CD8-positive, alpha-beta memory T cell (primary cell): ENCODE measurements around the gene MIB1. TPM values are rescaled to one million over a fixed set of nuclear protein-coding genes. Genes with fewer than 3 reads are reported as not detected.
A peak's percentile ranks its signal among the peaks of the same experiment; 100 is the strongest.

Experiments
- CTCF ChIA-PET: fragments of 350-600 bp; sonication (Branson Sonifier 250); formaldehyde crosslinking; loops from one replicate; lab custom pipeline; 2021; ENCODE audit warnings: antibody characterized with exemption; lab: Charles Lee
- POLR2A ChIA-PET: fragments of 350-600 bp; sonication (Branson Sonifier 250); formaldehyde crosslinking; loops from one replicate; lab custom pipeline; 2021; ENCODE audit warnings: antibody characterized with exemption; lab: Charles Lee
- DNase-seq, 5 donors: peaks; one replicate each; pipeline versions ENCODE4 v3.0.0 to v3.0.0-alpha.2; 2020 to 2022; ENCODE audit warnings: mixed read lengths in 1 of 5
- H3K27ac ChIP-seq: one replicate; pipeline ENCODE4 v1.7.0; 2013; ENCODE audit warnings: low read depth, mild to moderate bottlenecking, low read length, moderate library complexity
- H3K27me3 ChIP-seq: 2 replicates; pipeline ENCODE4 v1.7.0; 2013; ENCODE audit warnings: low read length, mild to moderate bottlenecking; ENCODE audit not compliant: insufficient read depth, poor library complexity, severe bottlenecking
- H3K36me3 ChIP-seq: 2 replicates; pipeline ENCODE4 v1.7.0; 2013; ENCODE audit warnings: mild to moderate bottlenecking, low read length, moderate library complexity; ENCODE audit not compliant: insufficient read depth
- H3K4me1 ChIP-seq: 2 replicates; pipeline ENCODE4 v1.7.0; 2013; ENCODE audit warnings: mild to moderate bottlenecking, low read length, moderate library complexity; ENCODE audit not compliant: insufficient read depth
- H3K4me3 ChIP-seq: 2 replicates; pipeline ENCODE4 v1.7.0; 2013; ENCODE audit warnings: mild to moderate bottlenecking, low read length
- H3K9me3 ChIP-seq: 2 replicates; pipeline ENCODE4 v1.7.0; 2013; ENCODE audit warnings: mild to moderate bottlenecking, low read length
- H3K27ac Mint-ChIP-seq, 8 donors: one replicate each; pipeline ENCODE4 v1.8.0; 2020 to 2021; ENCODE audit warnings: mixed read lengths in 8 of 8, mild to moderate bottlenecking in 6 of 8, inconsistent platforms in 3 of 8, moderate library complexity in 3 of 8
- H3K27me3 Mint-ChIP-seq, 2 donors: one replicate each; pipeline ENCODE4 v1.8.0; 2020 to 2021; ENCODE audit warnings: mixed read lengths in 2 of 2, mild to moderate bottlenecking in 1 of 2, moderate library complexity in 1 of 2
- H3K36me3 Mint-ChIP-seq, 3 donors: one replicate each; pipeline ENCODE4 v1.8.0; 2020 to 2021; ENCODE audit warnings: mixed read lengths in 3 of 3, inconsistent platforms in 1 of 3, mild to moderate bottlenecking in 1 of 3
- H3K4me1 Mint-ChIP-seq, 3 donors: one replicate each; pipeline ENCODE4 v1.8.0; 2020 to 2021; ENCODE audit warnings: mixed read lengths in 3 of 3, inconsistent platforms in 1 of 3, mild to moderate bottlenecking in 1 of 3
- H3K4me3 Mint-ChIP-seq, 7 donors: one replicate each; pipeline ENCODE4 v1.8.0; 2020 to 2021; ENCODE audit warnings: mixed read lengths in 7 of 7, mild to moderate bottlenecking in 6 of 7, moderate library complexity in 4 of 7, inconsistent platforms in 2 of 7
- H3K9me3 Mint-ChIP-seq, 5 donors: one replicate each; pipeline ENCODE4 v1.8.0; 2020 to 2022; ENCODE audit warnings: mixed read lengths in 5 of 5, mild to moderate bottlenecking in 3 of 5, moderate library complexity in 2 of 5, inconsistent platforms in 1 of 5
- polyA plus RNA-seq: library from polyadenylated mRNA; unstranded; fragments of 300-500 nt; fragmentation: Illumina TruSeq; gene quantifications from one replicate; pipeline ENCODE4 v1.2.3, GENCODE V29; 2021
- total RNA-seq, 2 experiments: library from RNA; stranded (reverse); gene quantifications; one replicate each; pipeline ENCODE4 v1.2.3, GENCODE V29; 2021

MIB1 gene
- total and polyA plus RNA-seq, 3 experiments from 2014 or later = 3.8 to 47.0 (median 45.8) TPM

DNA sequence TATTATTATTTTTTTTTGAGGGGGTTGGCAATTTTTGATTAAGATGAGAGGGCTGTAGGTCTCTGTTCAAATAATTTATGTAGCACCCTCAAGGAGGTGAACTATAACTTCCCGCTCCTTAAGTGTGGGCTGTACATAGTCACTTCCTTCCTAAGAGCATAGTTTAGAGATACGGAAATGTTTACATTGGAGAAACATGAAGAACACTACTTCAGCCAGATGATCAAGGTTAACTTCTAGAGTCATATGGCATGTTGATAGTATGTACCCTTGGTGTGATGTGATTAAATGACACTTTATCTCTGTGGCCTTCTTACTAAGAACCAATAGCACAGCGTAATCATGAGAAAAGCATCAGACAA is 93.7 kb downstream of the MIB1 start:
- Histone ChIP-seq H3K4me3 (no peak overlapping the region), H3K4me1 (no peaks in the 10 kb centered on the region), H3K27ac (no peak overlapping the region), H3K36me3 (no peaks in the 10 kb centered on the region), H3K27me3 (no peaks in the 10 kb centered on the region), H3K9me3 (no peaks in the 10 kb centered on the region)
- no peaks in the 10 kb centered on the region for H3K9me3 Mint-ChIP-seq
- H3K36me3 Mint-ChIP-seq = peaks cover 0 to 29% (median 7%) of the 10 kb centered on the region in 3 donors
- H3K4me1 Mint-ChIP-seq = no peaks in the 10 kb centered on the region
- H3K4me3 Mint-ChIP-seq = no peak overlapping the region
- ChIA-PET POLR2A (no interaction called here), CTCF (no interaction called here)
- no peak for DNase-seq
- H3K27ac Mint-ChIP-seq = no peak overlapping the region
- no peaks in the 10 kb centered on the region for H3K27me3 Mint-ChIP-seq

DNA sequence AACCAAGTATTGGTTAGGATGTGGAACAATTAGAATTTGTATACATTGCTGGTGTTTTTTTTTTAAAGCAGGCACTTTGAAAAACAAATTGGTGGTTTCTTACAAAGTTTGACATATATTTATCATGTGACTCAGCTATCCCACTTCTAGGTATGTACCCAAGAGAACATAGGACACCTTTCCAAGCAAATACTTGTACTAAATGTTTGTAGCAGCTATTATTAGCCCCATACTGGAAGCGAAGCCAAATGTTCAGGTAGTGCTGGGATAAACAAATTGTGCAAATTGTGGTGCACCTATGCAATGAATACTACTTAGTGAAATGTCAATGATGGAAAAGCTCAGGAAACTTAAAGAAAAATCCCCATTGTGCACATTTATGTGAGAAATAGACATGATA is 101.0 kb downstream of the MIB1 start:
- Histone ChIP-seq H3K27me3 (no peaks in the 10 kb centered on the region), H3K9me3 (no peaks in the 10 kb centered on the region), H3K4me1 (no peaks in the 10 kb centered on the region), H3K4me3 (no peak overlapping the region), H3K36me3 (no peaks in the 10 kb centered on the region), H3K27ac (no peak overlapping the region)
- POLR2A ChIA-PET = no interaction called here
- CTCF ChIA-PET = interaction anchor here (1.1 kb wide), 1 partner anchor 240 kb away, joined by 3 read pairs; no protein-coding TSS in a partner anchor
- H3K36me3 Mint-ChIP-seq = peaks cover 21 to 65% (median 21%) of the 10 kb centered on the region in 3 donors
- DNase-seq = no peak
- H3K27me3 Mint-ChIP-seq = no peaks in the 10 kb centered on the region
- no peaks in the 10 kb centered on the region for H3K9me3 Mint-ChIP-seq
- no peak overlapping the region for H3K4me3 Mint-ChIP-seq
- H3K4me1 Mint-ChIP-seq = peaks cover 0 to 1% (median 0%) of the 10 kb centered on the region in 3 donors
- H3K27ac Mint-ChIP-seq = no peak overlapping the region

DNA sequence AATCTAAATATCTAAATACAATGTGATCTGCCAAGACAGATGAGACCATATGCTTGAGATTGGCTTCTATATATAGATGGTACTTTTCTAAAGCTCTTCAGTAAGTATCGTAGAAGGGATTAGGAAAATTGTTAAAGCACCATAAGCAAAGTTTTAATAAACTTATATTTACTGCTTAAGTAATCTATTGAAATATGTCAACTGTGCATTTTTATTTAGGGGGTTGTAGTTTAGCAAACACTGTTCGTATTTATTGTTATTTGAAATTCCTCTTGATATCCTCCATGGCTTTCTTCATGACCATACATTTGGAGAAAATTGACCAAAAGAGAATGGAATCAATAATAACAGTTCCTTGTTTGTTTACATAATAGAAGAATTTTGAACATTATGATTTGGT is 102.7 kb downstream of the MIB1 start:
- no peaks in the 10 kb centered on the region for H3K27me3 Mint-ChIP-seq
- H3K4me1 Mint-ChIP-seq = peaks cover 0 to 1% (median 0%) of the 10 kb centered on the region in 3 donors
- Histone ChIP-seq H3K4me1 (no peaks in the 10 kb centered on the region), H3K36me3 (no peaks in the 10 kb centered on the region), H3K27me3 (no peaks in the 10 kb centered on the region), H3K27ac (no peak overlapping the region), H3K4me3 (no peak overlapping the region), H3K9me3 (no peaks in the 10 kb centered on the region)
- no peaks in the 10 kb centered on the region for H3K9me3 Mint-ChIP-seq
- no peak for DNase-seq
- no peak overlapping the region for H3K27ac Mint-ChIP-seq
- ChIA-PET CTCF (no interaction called here), POLR2A (interaction anchor here (0.6 kb wide), 1 partner anchor 108 kb away, joined by 3 read pairs; no protein-coding TSS in a partner anchor)
- H3K36me3 Mint-ChIP-seq = peaks cover 23 to 73% (median 25%) of the 10 kb centered on the region in 3 donors
- no peak overlapping the region for H3K4me3 Mint-ChIP-seq

DNA sequence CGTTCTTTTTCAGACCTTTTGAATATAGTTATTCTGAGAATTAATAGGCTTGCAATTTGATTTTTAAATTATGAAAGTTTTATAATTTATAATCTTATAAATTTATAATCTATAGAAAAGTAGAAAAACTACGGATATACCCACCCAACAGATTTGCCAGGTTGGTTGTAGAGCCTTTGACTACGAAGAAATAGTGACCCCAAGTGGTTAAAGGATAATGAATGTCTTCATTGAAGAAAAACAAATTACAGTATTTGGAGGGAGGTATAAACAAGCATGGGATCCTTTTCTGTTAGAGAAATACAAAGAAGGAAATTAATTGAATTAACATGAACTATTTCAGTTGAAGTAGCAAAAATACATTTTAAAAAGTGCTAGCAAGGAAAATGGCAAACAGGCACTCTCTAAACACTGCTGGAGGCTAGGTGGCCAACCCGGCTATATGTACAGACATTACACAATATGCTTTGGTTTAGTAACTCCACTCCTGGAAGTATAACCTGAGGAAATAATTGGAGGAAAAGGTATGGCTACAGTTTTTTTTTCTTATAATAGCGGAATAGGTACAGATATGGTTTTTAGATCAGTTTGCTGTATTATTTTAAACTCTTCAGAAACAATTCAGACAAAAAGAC is 110.9 kb downstream of the MIB1 start:
- Mint-ChIP-seq H3K27me3 (no peaks in the 10 kb centered on the region), H3K27ac (no peak overlapping the region), H3K4me1 (peaks cover 4 to 10% (median 10%) of the 10 kb centered on the region in 3 donors), H3K4me3 (no peak overlapping the region), H3K36me3 (peaks cover 3 to 48% (median 20%) of the 10 kb centered on the region in 3 donors), H3K9me3 (no peaks in the 10 kb centered on the region)
- POLR2A ChIA-PET = no interaction called here
- H3K4me3 ChIP-seq = no peak overlapping the region
- CTCF ChIA-PET = no interaction called here
- no peaks in the 10 kb centered on the region for H3K4me1 ChIP-seq
- DNase-seq = no peak
- H3K27me3 ChIP-seq = no peaks in the 10 kb centered on the region
- H3K36me3 ChIP-seq = no peaks in the 10 kb centered on the region
- no peaks in the 10 kb centered on the region for H3K9me3 ChIP-seq
- H3K27ac ChIP-seq = no peak overlapping the region

DNA sequence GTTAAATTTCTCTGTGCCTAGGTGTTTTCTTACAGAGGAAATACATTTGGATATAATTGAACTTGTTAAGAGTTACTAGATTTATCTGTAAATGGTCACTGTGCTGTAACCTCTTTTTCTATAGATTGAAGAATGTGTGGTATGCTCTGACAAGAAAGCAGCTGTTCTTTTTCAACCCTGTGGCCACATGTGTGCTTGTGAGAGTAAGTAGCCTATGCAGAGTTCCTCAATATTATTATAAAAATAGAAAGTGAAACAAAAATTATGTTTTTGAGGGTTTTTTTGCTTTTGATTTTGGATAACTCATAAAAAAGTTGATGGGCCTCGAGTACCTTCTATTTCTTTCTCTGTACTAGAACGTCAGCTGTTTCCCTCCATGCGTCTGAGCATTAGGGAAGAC is 112.4 kb downstream of the MIB1 start:
- no peak for DNase-seq
- Histone ChIP-seq H3K4me1 (no peaks in the 10 kb centered on the region), H3K36me3 (no peaks in the 10 kb centered on the region), H3K27ac (no peak overlapping the region), H3K4me3 (no peak overlapping the region), H3K27me3 (no peaks in the 10 kb centered on the region), H3K9me3 (no peaks in the 10 kb centered on the region)
- H3K4me1 Mint-ChIP-seq = peaks cover 4 to 10% (median 10%) of the 10 kb centered on the region in 3 donors
- no peaks in the 10 kb centered on the region for H3K9me3 Mint-ChIP-seq
- no peaks in the 10 kb centered on the region for H3K27me3 Mint-ChIP-seq
- CTCF ChIA-PET = no interaction called here
- H3K27ac Mint-ChIP-seq = peak overlapping the region in 3 of 8 donors; percentile 12 to 69 (median 19)
- POLR2A ChIA-PET = no interaction called here
- H3K4me3 Mint-ChIP-seq = no peak overlapping the region
- peaks cover 0 to 50% (median 25%) of the 10 kb centered on the region in 3 donors for H3K36me3 Mint-ChIP-seq

DNA sequence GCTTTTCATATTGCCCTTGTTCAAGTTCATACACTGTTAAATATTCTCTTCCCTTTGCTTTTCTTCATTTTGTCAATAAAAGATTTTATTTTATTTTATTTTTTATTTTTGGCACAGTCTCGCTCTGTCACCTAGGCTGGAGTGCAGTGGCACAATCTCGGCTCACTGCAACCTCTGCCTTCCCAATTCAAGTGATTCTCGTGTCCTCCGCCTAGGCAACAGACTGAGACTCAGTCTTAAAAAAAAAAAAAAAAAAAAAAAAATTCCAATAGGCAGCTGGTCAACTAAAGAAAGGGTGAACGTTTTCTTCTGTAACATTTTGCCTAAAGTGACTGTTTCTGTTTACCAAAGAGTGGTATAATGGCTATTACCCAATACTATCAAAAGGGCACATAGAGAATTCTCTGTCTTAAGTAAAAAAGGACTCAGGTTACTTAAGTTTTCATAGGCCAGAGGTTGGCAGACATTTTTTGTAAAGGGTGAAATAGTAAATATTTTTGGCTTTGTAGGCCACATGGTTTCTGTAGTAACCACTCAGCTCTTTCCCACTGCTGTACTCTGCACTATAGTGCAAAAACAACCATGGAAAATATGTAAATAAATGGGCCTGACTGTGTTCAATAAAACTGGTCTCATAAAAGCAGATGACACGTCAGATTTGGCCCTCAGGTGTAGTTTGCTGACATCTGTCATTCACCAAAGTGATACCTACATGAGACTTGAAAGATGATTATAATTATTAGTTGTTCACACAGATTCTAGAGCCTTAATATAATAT is 113.4 kb downstream of the MIB1 start:
- Histone ChIP-seq H3K4me3 (no peak overlapping the region), H3K27ac (no peak overlapping the region), H3K4me1 (no peaks in the 10 kb centered on the region), H3K36me3 (no peaks in the 10 kb centered on the region), H3K9me3 (no peaks in the 10 kb centered on the region), H3K27me3 (no peaks in the 10 kb centered on the region)
- H3K27ac Mint-ChIP-seq = no peak overlapping the region
- H3K9me3 Mint-ChIP-seq = no peaks in the 10 kb centered on the region
- H3K36me3 Mint-ChIP-seq = peaks cover 0 to 51% (median 26%) of the 10 kb centered on the region in 3 donors
- no peak overlapping the region for H3K4me3 Mint-ChIP-seq
- peaks cover 4 to 10% (median 10%) of the 10 kb centered on the region in 3 donors for H3K4me1 Mint-ChIP-seq
- POLR2A ChIA-PET = no interaction called here
- H3K27me3 Mint-ChIP-seq = no peaks in the 10 kb centered on the region
- CTCF ChIA-PET = no interaction called here
- no peak for DNase-seq

DNA sequence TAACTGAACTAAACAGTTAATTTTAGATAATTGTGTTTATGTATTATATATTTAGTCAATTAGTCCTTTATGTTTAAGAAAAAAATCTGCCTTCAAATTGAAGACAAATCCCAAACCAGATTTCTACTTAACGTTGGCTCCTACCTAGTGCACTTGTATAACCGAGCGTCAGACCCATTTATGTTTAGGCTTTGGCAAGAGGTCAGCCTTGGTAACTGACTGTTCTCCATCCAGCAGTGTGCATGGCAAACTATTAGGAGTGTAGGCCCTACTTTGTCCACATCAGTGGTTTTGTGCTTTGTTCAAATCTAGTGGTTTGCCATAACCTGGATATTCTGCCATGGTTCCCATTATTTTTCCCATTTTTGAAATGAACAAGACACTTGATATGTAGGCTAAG is 114.8 kb downstream of the MIB1 start:
- Mint-ChIP-seq H3K27ac (no peak overlapping the region), H3K9me3 (no peaks in the 10 kb centered on the region), H3K36me3 (peaks cover 0 to 56% (median 24%) of the 10 kb centered on the region in 3 donors), H3K4me3 (no peak overlapping the region), H3K4me1 (peaks cover 4 to 10% (median 10%) of the 10 kb centered on the region in 3 donors), H3K27me3 (no peaks in the 10 kb centered on the region)
- Histone ChIP-seq H3K27me3 (no peaks in the 10 kb centered on the region), H3K4me1 (no peaks in the 10 kb centered on the region), H3K4me3 (no peak overlapping the region), H3K9me3 (no peaks in the 10 kb centered on the region), H3K36me3 (no peaks in the 10 kb centered on the region), H3K27ac (no peak overlapping the region)
- ChIA-PET POLR2A (no interaction called here), CTCF (no interaction called here)
- DNase-seq = no peak

- Histone ChIP-seq H3K27me3 (no peaks in the 10 kb centered on the region), H3K4me3 (no peak overlapping the region), H3K4me1 (no peaks in the 10 kb centered on the region), H3K9me3 (no peaks in the 10 kb centered on the region), H3K36me3 (no peaks in the 10 kb centered on the region), H3K27ac (no peak overlapping the region)
- DNase-seq = no peak
- Mint-ChIP-seq H3K27me3 (no peaks in the 10 kb centered on the region), H3K36me3 (peaks cover 0 to 68% (median 25%) of the 10 kb centered on the region in 3 donors), H3K9me3 (no peaks in the 10 kb centered on the region), H3K27ac (peak overlapping the region in 2 of 8 donors; percentile 3 to 51), H3K4me3 (no peak overlapping the region), H3K4me1 (peaks cover 0 to 3% (median 2%) of the 10 kb centered on the region in 3 donors)
- ChIA-PET POLR2A (no interaction called here), CTCF (no interaction called here)
Observed at GRCh38 chr18:21857871-21858270, 117.3 kb downstream of the MIB1 start.
